ENCODE data around the gene LCMT1. TPM values are rescaled to one million over a fixed set of nuclear protein-coding genes. Genes with fewer than 3 reads are reported as not detected.
A peak's percentile ranks its signal among the peaks of the same experiment; 100 is the strongest.

The LCMT1 gene
- total RNA-seq, 2 experiments from 2014 or later: 47.2 to 50.1 TPM

DNA sequence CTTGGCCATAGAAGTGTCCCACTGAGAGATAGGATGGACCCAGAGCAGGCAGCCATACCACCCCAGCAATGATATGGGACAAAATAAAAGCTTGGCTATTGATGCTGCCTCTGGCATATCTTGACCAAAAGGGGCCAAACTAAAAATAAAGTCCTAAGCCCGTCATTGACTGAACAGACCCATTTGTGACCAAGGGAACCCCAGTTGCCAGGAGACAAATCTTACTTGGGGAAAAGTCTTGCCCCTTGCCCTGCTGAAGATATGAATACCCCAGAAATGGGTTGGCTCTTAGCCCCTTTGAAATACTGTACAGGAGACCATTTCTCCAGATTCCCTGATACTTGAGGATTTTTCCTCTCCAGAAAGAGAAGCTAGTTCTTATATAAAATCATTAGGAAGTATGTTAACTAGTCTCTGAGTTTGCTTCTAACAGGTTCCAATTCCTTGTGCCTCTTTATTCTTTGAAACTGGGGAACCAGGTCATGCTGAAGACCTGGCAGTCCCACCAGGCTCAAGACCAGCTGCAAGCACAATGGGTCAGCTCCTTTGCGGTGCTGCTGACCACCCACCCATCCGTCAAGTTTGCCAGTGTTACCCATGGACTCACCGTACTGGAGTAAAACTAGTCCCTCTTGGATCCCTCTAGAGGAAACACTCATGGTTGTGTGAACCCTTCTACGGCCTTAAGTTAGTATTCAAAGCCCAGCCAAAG lies 31.0 kb upstream of the LCMT1 start:
- POLR2A ChIA-PET: no interaction called here
- no peaks in the 10 kb centered on the region for H3K36me3 Mint-ChIP-seq
- H3K4me1 Mint-ChIP-seq (ENCODE audit: low read depth): no peaks in the 10 kb centered on the region
- no peaks in the 10 kb centered on the region for H3K9me3 Mint-ChIP-seq
- no peak overlapping the region for H3K27ac Mint-ChIP-seq
- CTCF ChIA-PET: interaction anchor here (1.5 kb wide), 1 partner anchor 145 kb away, joined by 3 read pairs; no protein-coding TSS in a partner anchor
- intact Hi-C loops (cut with micrococcal nuclease): no loop called here
- no peak overlapping the region for H3K4me3 Mint-ChIP-seq
- DNase-seq: no peak
- H3K27me3 Mint-ChIP-seq: no peaks in the 10 kb centered on the region

DNA sequence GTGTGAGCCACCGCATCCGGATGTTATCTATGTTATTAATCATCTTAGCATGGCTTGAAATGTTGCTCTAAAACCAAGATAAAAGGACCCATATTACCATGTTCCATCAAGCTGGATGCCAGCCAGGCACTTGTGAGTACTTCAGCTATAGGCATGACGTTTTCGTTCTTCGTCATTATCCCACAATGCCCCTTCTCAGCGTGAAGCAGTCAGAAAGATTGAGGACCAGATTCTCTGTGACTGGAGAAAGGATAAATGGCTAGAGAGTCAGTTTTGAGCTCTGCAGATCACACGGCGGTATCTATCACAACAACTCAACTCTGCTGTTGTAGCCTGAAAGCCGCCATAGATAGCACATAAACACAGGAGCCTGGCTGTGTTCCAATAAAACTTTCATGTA lies 29.8 kb upstream of the LCMT1 start:
- H3K4me1 Mint-ChIP-seq (ENCODE audit: low read depth): no peaks in the 10 kb centered on the region
- H3K27ac Mint-ChIP-seq: no peak overlapping the region
- CTCF ChIA-PET: interaction anchor here (1.5 kb wide), 1 partner anchor 144 kb away, joined by 3 read pairs; no protein-coding TSS in a partner anchor
- H3K4me3 Mint-ChIP-seq: no peak overlapping the region
- intact Hi-C loops (cut with micrococcal nuclease): no loop called here
- no peaks in the 10 kb centered on the region for H3K36me3 Mint-ChIP-seq
- no peak for DNase-seq
- POLR2A ChIA-PET: no interaction called here
- H3K27me3 Mint-ChIP-seq: no peaks in the 10 kb centered on the region
- no peaks in the 10 kb centered on the region for H3K9me3 Mint-ChIP-seq

DNA sequence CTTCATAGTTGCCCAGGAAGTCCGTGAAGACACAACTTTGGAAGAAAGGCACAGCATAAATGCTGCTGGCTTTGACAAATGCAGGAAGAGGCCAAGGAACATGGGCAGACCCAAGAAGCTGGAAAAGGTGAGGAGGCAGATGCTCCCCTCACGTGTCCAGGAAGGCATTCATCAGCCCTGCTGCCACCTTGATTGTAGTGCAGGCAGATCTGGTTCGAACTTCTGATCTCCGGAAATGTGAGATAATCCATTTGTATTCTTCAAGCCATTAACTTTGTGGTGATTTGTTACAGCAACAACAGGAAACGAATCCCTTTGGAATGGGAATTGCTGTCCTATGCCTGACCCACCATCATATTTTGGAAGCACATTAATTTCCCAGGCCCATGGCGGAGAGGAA lies 28.5 kb upstream of the LCMT1 start:
- no peak for DNase-seq
- CTCF ChIA-PET: interaction anchor here (1.0 kb wide), 1 partner anchor 90 kb away, joined by 3 read pairs; no protein-coding TSS in a partner anchor
- Mint-ChIP-seq H3K4me3 (no peak overlapping the region), H3K36me3 (no peaks in the 10 kb centered on the region), H3K27ac (no peak overlapping the region), H3K27me3 (no peaks in the 10 kb centered on the region), H3K9me3 (no peaks in the 10 kb centered on the region), H3K4me1 (ENCODE audit: low read depth) (no peaks in the 10 kb centered on the region)
- POLR2A ChIA-PET: no interaction called here
- intact Hi-C loops (cut with micrococcal nuclease): no loop called here

DNA sequence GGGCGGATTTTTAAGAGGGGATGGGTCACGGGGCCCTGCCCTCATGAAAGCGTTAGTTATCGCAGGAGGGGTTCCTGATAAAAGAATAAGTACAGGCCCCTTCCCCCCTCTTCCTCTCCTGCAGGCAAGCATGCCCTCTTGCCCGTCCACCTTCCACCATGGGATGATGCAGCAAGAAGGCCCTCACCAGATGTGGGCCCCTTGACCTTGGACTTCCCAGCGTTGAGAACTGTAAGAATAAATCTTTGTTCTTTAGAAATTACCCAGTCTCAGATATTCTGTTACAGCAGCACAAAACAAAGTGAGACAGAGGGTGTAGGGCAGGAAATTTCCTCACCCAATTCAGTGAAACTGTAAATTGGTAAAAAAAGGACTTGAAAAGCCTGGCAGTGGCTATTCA lies 27.8 kb upstream of the LCMT1 start:
- Mint-ChIP-seq H3K27me3 (no peaks in the 10 kb centered on the region), H3K4me3 (no peak overlapping the region), H3K36me3 (no peaks in the 10 kb centered on the region), H3K9me3 (no peaks in the 10 kb centered on the region), H3K27ac (no peak overlapping the region), H3K4me1 (ENCODE audit: low read depth) (no peaks in the 10 kb centered on the region)
- POLR2A ChIA-PET: no interaction called here
- DNase-seq: no peak
- intact Hi-C loops (cut with micrococcal nuclease): no loop called here
- CTCF ChIA-PET: no interaction called here

DNA sequence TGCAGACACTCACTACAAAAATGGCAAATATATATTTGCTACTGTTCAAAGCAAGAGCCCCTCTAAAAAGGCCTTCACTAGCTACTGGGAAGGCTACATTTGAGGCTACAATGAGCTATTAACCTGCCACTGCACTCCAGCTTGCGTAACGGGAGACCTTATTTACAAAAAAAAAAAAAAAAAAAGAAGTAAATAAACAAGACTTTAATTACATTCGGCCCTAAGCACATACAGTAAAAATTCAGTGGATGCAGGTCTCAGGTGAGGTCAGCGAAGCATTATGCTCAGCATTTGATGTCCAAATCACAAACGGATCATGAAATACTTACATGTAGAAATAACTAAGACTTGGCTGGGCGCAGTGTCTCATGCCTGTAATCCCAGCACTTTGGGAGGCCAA lies 26.7 kb upstream of the LCMT1 start:
- intact Hi-C loops (cut with micrococcal nuclease): no loop called here
- no peak for DNase-seq
- POLR2A ChIA-PET: no interaction called here
- CTCF ChIA-PET: no interaction called here
- Mint-ChIP-seq H3K4me1 (ENCODE audit: low read depth) (no peaks in the 10 kb centered on the region), H3K36me3 (no peaks in the 10 kb centered on the region), H3K27me3 (no peaks in the 10 kb centered on the region), H3K27ac (no peak overlapping the region), H3K9me3 (no peaks in the 10 kb centered on the region), H3K4me3 (no peak overlapping the region)

DNA sequence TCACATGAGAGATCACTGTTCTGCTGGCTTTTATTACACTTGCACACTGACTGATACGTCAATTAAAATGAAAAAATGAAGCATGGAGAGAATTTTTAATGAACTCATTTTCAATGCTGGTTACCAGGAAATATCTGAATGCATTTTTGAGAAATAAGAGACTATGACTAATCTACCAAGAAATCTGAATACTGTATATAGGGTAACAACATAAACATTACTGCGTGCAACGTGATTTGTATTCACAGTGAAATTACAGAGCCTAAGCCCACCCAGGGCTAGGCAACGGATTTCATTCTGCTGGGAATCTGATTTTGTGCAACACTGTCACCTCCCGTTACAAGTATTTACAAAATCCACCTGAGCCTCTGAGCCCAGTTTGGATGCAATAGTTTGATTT lies 23.8 kb upstream of the LCMT1 start:
- Mint-ChIP-seq H3K36me3 (no peaks in the 10 kb centered on the region), H3K27me3 (no peaks in the 10 kb centered on the region), H3K9me3 (no peaks in the 10 kb centered on the region)

DNA sequence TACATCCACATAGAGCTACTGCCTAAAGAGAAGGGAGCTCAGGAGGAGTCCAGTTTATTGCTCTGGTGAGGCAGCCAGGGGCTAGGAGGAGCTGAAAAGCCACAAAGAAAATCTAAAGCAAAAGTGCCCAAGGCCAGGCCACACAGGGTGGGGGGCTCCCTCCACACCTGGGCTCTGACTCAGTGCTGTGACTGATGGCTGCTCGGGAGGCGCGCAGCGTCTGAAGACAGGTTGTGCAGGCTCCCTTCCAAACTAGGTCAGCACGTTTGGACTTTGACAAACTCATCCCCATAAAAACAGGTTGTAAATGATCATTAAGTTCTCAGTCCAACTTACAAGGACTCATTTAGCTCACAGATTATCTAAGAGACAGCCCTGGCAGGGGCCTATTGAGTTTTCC lies 22.2 kb upstream of the LCMT1 start:
- CTCF ChIA-PET: interaction anchor here (0.6 to 1.2 kb wide), 3 partner anchors 11 to 166 kb away, joined by 3 read pairs; no protein-coding TSS in a partner anchor
- POLR2A ChIA-PET: interaction anchor here (0.6 to 0.8 kb wide), 2 partner anchors 22 to 703 kb away, joined by 3 read pairs; no protein-coding TSS in a partner anchor
- Mint-ChIP-seq H3K4me3 (no peak overlapping the region), H3K36me3 (no peaks in the 10 kb centered on the region), H3K27ac (no peak overlapping the region), H3K4me1 (ENCODE audit: low read depth) (peaks cover 20% of the 10 kb centered on the region), H3K9me3 (no peaks in the 10 kb centered on the region), H3K27me3 (no peaks in the 10 kb centered on the region)
- DNase-seq: no peak
- intact Hi-C loops (cut with micrococcal nuclease): no loop called here

More for the DNA sequence above, 23.8 kb upstream of the LCMT1 start:
- no peak overlapping the region for H3K4me3 Mint-ChIP-seq
- no peak for DNase-seq
- CTCF ChIA-PET: no interaction called here
- intact Hi-C loops (cut with micrococcal nuclease): no loop called here
- H3K4me1 Mint-ChIP-seq (ENCODE audit: low read depth): peaks cover 6% of the 10 kb centered on the region
- POLR2A ChIA-PET: no interaction called here
- no peak overlapping the region for H3K27ac Mint-ChIP-seq

DNA sequence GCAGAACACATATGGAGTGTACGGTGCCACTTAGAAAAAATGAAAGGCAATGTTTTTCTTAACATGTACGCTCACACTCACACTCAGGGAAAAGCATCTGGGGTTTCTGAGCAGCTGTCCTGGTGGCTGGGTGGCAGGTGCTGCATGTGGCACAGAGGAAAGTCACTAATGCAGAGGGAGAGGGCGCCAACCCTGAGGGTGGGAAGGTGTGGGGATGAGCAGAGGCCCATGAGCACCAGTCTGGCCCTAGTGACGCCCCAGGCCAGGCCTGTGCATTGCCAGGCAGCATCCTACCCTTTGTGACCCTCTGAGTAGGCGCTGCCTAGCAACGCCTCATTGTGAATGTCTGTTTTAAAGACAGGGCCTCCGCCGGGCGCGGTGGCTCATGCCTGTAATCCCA lies 19.1 kb upstream of the LCMT1 start:
- ChIA-PET CTCF (no interaction called here), POLR2A (interaction anchor here (1.4 kb wide), 1 partner anchor 15 kb away, joined by 3 read pairs; no protein-coding TSS in a partner anchor)
- Mint-ChIP-seq H3K4me3 (no peak overlapping the region), H3K4me1 (ENCODE audit: low read depth) (peaks cover 22% of the 10 kb centered on the region), H3K27ac (no peak overlapping the region), H3K9me3 (no peaks in the 10 kb centered on the region), H3K27me3 (no peaks in the 10 kb centered on the region), H3K36me3 (no peaks in the 10 kb centered on the region)
- no peak for DNase-seq
- intact Hi-C loops (cut with micrococcal nuclease): no loop called here

DNA sequence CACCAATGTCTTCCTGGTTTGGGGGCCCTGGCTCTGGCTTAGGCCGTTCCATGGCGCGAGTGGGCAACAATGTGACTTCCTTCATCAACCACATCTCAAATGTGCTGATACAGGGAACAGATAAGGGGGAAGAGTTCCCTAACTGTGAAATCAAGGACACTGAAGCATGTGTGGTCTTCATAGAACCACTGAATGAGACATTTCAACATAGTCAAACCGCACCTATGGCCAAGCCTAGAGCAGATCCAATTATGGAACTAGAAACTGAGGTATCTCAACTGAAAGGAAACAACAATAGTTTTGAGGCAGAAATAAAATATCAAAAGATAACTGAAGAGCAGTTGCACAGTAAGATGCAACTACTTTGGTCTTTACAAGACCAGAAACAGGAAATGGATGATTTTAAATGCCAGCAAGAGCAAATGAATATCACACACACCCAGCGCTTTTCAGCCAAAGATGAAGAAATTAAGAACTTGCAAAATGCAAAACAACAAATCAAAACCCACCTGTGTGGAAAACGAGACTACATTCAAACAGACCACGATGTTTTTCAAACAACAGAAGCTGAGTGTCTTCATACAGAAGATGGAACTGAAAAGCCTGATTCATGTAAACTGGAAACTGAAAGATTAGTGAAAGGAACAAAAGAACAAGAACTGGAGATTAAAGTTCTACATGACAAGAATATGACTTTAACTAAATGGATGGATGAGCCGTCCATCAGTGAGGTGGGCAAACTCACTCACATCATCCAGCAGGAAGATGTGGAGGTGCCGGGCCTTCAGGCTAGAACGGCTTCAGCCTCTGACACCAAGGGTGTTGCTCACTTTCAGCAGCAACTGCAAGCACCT lies 18.1 kb upstream of the LCMT1 start:
- Mint-ChIP-seq H3K9me3 (no peaks in the 10 kb centered on the region), H3K27me3 (no peaks in the 10 kb centered on the region)
- DNase-seq: peak; percentile 31

DNA sequence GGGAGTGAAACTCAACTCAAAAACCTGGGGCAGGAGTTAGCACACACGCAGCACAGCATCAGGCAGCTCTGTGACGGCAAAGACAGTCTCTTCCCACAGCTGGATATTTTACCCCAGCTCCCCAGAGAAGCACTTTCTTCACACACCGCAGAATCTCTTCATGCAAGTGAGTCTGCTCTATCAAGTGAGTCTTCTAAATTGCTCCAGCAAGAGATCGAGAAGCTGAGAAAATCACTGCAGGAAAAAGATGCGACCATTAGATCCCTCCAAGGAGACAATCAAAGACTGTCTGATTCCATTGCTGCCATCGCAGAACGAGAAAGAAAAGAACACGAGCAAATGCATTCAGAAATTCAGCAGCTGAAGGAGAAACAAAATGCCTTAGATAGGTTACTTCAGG lies 16.9 kb upstream of the LCMT1 start:
- Mint-ChIP-seq H3K36me3 (no peaks in the 10 kb centered on the region), H3K27me3 (no peaks in the 10 kb centered on the region), H3K9me3 (no peaks in the 10 kb centered on the region), H3K27ac (no peak overlapping the region), H3K4me3 (no peak overlapping the region), H3K4me1 (ENCODE audit: low read depth) (peaks cover 22% of the 10 kb centered on the region)
- intact Hi-C loops (cut with micrococcal nuclease): no loop called here
- ChIA-PET CTCF (interaction anchor here (0.8 to 1.4 kb wide), 2 partner anchors 38 to 188 kb away, joined by 3 to 4 read pairs; no protein-coding TSS in a partner anchor), POLR2A (interaction anchor here (1.0 to 1.5 kb wide), 3 partner anchors 12 to 27 kb away, joined by 3 to 4 read pairs (median 4); no protein-coding TSS in a partner anchor)
- DNase-seq: no peak

More for the DNA sequence above, 18.1 kb upstream of the LCMT1 start:
- Mint-ChIP-seq H3K27ac (peak overlapping the region; percentile 68), H3K36me3 (no peaks in the 10 kb centered on the region), H3K4me3 (peak overlapping the region; percentile 14), H3K4me1 (ENCODE audit: low read depth) (peaks cover 22% of the 10 kb centered on the region)
- intact Hi-C loops (cut with micrococcal nuclease): loop anchor here (1.0 kb wide), 3 partner anchors 18 to 44 kb away; partner anchors contain the start of gene LCMT1
- ChIA-PET POLR2A (interaction anchor here (0.6 to 1.5 kb wide), 5 partner anchors 13 to 161 kb away, joined by 3 to 4 read pairs (median 3); no protein-coding TSS in a partner anchor), CTCF (interaction anchor here (0.8 to 1.4 kb wide), 2 partner anchors 37 to 187 kb away, joined by 3 to 4 read pairs; no protein-coding TSS in a partner anchor)

DNA sequence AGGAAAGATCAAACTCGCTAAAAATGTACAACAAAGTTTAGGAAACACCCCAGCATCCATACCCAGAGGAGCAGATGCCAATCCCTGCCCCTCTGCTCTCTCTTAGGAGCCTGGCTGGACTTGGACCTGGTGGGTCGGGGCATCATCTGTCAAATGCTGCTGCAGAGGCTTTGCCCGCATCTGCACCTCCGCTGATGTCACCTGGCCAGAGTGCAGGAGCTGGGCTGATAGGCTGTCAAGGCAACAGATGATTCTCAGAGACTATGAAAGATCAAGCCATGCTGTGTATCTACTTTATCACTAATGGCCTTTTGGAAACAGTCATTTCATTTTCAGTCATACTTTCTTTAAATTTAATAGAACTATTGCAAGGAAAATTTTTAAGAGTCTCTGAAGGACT lies 15.9 kb upstream of the LCMT1 start:
- H3K4me3 Mint-ChIP-seq: no peak overlapping the region
- intact Hi-C loops (cut with micrococcal nuclease): no loop called here
- no peak overlapping the region for H3K27ac Mint-ChIP-seq
- DNase-seq: no peak
- ChIA-PET POLR2A (no interaction called here), CTCF (no interaction called here)
- no peaks in the 10 kb centered on the region for H3K27me3 Mint-ChIP-seq
- no peaks in the 10 kb centered on the region for H3K36me3 Mint-ChIP-seq
- H3K9me3 Mint-ChIP-seq: no peaks in the 10 kb centered on the region
- H3K4me1 Mint-ChIP-seq (ENCODE audit: low read depth): peaks cover 22% of the 10 kb centered on the region

DNA sequence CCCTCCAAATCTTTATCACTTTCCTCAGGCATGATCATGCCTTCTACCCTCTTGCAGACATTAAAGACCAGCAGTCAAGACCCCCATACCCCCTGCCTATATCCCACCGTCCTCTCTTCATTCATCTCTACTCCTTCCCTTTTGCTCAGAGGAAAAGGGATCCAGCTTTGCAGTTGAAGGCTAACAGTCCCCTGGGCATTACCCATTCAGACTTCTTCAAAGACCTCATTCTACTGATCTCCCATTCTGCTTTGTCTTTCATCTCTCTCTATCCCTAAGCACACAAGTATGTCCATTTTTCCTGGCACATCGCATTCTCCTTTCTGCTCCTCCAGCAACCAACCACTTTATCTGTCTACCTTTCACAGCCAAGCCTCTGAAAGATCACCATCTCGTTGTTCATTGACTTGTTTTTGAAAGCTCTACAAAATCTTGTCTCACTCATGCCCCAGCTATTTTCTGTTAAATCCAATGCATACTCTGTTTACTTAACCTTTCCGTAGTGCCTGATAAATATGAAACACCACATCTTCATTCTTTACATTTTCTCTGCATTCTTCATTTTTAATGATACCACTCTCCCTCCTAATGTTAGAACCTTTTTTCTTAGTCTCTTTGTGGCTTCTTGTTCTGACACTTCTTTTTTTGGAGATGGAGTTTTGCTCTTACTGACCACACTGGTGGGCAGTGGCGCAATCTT lies 14.1 kb upstream of the LCMT1 start:
- Mint-ChIP-seq H3K9me3 (no peaks in the 10 kb centered on the region), H3K36me3 (no peaks in the 10 kb centered on the region), H3K4me3 (no peak overlapping the region), H3K27me3 (no peaks in the 10 kb centered on the region), H3K4me1 (ENCODE audit: low read depth) (peaks cover 16% of the 10 kb centered on the region), H3K27ac (no peak overlapping the region)
- POLR2A ChIA-PET: interaction anchor here (0.6 kb wide), 1 partner anchor 15 kb away, joined by 3 read pairs; no protein-coding TSS in a partner anchor
- intact Hi-C loops (cut with micrococcal nuclease): no loop called here
- no peak for DNase-seq
- CTCF ChIA-PET: interaction anchor here (1.3 kb wide), 1 partner anchor 25 kb away, joined by 3 read pairs; no protein-coding TSS in a partner anchor
